ENCODE data around the gene COL8A2. TPM values are rescaled to one million over a fixed set of nuclear protein-coding genes. Genes with fewer than 3 reads are reported as not detected.
A peak's percentile ranks its signal among the peaks of the same experiment; 100 is the strongest.

COL8A2 gene
- total RNA-seq, 1 donor from 2014 or later = 10.1 TPM

DNA sequence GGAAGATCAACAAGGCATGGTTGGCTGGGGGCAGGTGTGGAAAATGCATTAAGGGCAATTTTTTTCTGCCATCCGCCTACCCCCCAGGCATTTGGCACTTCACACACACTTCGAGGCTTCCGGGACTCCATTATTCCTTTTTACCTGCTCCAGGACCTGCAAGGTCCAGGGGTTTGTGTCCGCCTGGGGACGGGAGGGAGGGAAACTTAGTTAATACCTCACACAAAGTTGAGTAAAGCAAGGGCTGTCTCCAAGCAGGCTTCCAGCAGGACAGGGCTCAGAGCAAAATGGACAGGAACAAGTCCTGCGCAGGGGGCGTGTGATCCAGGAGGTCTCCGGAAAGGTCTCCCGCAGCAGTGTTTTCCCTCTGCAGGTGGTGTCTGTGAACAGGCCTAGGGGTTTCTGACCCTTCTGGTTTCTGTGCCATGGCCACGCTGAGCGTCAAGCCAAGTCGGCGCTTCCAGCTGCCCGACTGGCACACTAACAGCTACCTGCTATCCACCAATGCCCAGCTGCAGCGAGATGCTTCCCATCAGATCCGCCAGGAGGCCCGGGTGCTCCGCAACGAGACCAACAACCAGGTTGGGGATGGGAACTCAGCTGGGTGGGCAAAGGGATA is 40.4 kb downstream of the COL8A2 start:
- Mint-ChIP-seq H3K9me3 (ENCODE audit: unreplicated experiment) (no peaks in the 10 kb centered on the region), H3K27ac (ENCODE audit: unreplicated experiment) (peak overlapping the region; percentile 38), H3K27me3 (ENCODE audit: unreplicated experiment) (peaks cover 3% of the 10 kb centered on the region), H3K4me3 (ENCODE audit: unreplicated experiment) (peak overlapping the region; percentile 73), H3K36me3 (ENCODE audit: unreplicated experiment) (no peaks in the 10 kb centered on the region), H3K4me1 (ENCODE audit: unreplicated experiment) (peaks cover 12% of the 10 kb centered on the region)
- DNase-seq (ENCODE audit: extremely low spot score, unreplicated experiment) = peak; percentile 72
- TF ChIP-seq, protein P1, sequence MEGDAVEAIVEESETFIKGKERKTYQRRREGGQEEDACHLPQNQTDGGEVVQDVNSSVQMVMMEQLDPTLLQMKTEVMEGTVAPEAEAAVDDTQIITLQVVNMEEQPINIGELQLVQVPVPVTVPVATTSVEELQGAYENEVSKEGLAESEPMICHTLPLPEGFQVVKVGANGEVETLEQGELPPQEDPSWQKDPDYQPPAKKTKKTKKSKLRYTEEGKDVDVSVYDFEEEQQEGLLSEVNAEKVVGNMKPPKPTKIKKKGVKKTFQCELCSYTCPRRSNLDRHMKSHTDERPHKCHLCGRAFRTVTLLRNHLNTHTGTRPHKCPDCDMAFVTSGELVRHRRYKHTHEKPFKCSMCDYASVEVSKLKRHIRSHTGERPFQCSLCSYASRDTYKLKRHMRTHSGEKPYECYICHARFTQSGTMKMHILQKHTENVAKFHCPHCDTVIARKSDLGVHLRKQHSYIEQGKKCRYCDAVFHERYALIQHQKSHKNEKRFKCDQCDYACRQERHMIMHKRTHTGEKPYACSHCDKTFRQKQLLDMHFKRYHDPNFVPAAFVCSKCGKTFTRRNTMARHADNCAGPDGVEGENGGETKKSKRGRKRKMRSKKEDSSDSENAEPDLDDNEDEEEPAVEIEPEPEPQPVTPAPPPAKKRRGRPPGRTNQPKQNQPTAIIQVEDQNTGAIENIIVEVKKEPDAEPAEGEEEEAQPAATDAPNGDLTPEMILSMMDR (IDR thresholded peaks at IDR 0.05) = no peak

DNA sequence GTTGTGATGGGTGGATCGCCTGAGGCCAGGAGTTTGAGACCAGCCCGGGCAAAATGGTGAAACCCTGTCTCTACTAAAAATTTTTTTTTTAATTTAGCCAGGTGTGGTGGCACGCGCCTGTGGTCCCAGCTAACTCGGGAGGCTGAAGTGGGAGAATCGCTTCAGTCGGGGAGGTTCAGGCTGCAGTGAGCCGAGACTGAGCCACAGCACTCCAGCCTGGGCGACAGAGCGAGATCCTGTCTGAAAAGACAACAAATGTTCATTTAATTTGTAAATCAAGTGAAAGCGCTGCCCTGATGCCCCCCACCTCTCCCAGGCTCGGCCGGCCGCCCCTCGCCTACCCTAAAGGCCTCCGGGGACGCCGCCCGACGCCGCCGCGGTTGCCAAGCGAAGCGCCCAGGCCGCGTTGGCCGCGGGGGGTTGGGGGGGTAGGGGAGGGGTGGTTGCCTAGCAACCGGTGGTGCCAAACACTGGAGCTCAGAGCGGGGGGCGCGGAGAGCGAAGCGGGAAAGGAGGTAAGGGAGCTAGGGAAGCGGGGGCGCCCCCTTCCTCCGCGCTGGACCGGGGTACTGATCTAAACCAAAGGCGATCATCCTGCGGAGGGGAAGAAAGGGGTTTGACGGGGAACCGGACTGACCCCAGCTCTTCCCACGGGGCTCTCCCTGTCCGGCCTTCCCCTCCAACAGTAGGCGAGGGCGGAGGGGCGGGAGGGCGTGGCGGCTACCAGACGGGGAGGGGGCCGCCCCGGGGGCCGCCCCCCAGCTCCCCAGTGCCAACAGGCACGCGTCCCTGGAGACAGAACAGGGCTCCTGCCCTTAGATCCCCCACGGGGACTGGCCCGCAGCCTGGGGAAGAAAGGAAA is 41.2 kb downstream of the COL8A2 start, which contains the start of gene TEKT2:
TSS of gene TEKT2 (plus strand) at position 460 of the 862 bp plus-strand sequence. CDS start 828 bp downstream, outside the sequence.
- peak; percentile 92 for DNase-seq (ENCODE audit: extremely low spot score, unreplicated experiment)
- no peaks in the 10 kb centered on the region for H3K36me3 Mint-ChIP-seq (ENCODE audit: unreplicated experiment)
- H3K4me3 Mint-ChIP-seq (ENCODE audit: unreplicated experiment) = peak within 1 kb of the TSS; percentile 73
- no peaks in the 10 kb centered on the region for H3K9me3 Mint-ChIP-seq (ENCODE audit: unreplicated experiment)
- H3K4me1 Mint-ChIP-seq (ENCODE audit: unreplicated experiment) = peaks cover 7% of the 10 kb centered on the region
- peaks cover 3% of the 10 kb centered on the region for H3K27me3 Mint-ChIP-seq (ENCODE audit: unreplicated experiment)
- peak within 1 kb of the TSS; percentile 66 for H3K27ac Mint-ChIP-seq (ENCODE audit: unreplicated experiment)
- TF ChIP-seq, protein P1 (IDR thresholded peaks at IDR 0.05) = no peak

DNA sequence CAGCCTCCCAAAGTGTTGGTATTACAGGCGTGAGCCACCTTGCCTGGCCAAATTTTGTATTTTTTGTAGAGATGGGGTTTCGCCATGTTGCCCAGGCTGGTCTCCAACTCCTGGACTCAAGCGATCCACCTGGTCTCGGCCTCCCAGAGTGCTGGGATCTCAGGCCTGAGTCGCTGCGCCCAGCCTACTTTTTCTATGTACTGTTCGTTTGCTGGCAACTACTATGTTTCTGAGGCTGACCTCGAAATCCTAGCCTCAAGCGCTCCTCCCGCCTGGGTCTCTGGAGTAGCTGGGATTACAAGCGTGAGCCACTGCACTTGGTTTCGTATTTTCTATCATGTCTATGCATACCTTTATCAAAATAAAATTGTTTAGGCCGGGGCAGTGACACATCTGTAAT is 41.8 kb downstream of the COL8A2 start:
- Mint-ChIP-seq H3K4me3 (ENCODE audit: unreplicated experiment) (peak overlapping the region; percentile 73), H3K27ac (ENCODE audit: unreplicated experiment) (no peak overlapping the region), H3K4me1 (ENCODE audit: unreplicated experiment) (peaks cover 5% of the 10 kb centered on the region), H3K27me3 (ENCODE audit: unreplicated experiment) (peaks cover 3% of the 10 kb centered on the region), H3K36me3 (ENCODE audit: unreplicated experiment) (no peaks in the 10 kb centered on the region), H3K9me3 (ENCODE audit: unreplicated experiment) (no peaks in the 10 kb centered on the region)
- TF ChIP-seq, protein P1 (IDR thresholded peaks at IDR 0.05) = no peak
- DNase-seq (ENCODE audit: extremely low spot score, unreplicated experiment) = peak; percentile 64

DNA sequence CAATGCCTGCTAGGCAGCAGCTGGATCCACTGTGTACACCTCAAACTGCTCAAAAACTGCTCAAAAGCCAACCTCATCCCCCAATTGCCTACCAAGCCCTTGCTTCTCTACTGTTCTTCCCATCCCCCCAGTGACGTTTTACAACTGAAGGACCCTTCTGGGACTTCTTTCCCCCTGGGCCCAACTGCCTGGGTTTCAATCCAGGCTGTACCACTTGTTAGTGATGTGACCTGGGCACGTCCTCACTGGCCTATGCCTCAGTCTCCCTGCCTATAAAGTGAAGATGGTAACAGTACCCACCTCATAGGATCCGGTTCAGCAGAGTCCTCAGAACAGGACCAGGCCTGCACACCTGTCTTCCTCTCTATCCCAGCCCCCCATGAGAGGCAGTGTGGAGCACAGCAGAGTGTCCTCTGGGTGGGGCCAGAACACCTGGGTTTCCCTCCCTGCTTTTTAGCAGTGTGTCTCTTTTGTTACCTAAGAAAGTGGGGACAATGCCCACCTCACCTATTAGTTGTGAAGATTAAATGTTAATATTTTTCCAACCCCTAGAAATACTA is 43.0 kb downstream of the COL8A2 start:
- Mint-ChIP-seq H3K27ac (ENCODE audit: unreplicated experiment) (no peak overlapping the region), H3K4me3 (ENCODE audit: unreplicated experiment) (no peak overlapping the region), H3K27me3 (ENCODE audit: unreplicated experiment) (peaks cover 3% of the 10 kb centered on the region), H3K36me3 (ENCODE audit: unreplicated experiment) (no peaks in the 10 kb centered on the region), H3K4me1 (ENCODE audit: unreplicated experiment) (peaks cover 4% of the 10 kb centered on the region), H3K9me3 (ENCODE audit: unreplicated experiment) (no peaks in the 10 kb centered on the region)
- TF ChIP-seq, protein P1 (IDR thresholded peaks at IDR 0.05) = no peak
- peak; percentile 40 for DNase-seq (ENCODE audit: extremely low spot score, unreplicated experiment)

DNA sequence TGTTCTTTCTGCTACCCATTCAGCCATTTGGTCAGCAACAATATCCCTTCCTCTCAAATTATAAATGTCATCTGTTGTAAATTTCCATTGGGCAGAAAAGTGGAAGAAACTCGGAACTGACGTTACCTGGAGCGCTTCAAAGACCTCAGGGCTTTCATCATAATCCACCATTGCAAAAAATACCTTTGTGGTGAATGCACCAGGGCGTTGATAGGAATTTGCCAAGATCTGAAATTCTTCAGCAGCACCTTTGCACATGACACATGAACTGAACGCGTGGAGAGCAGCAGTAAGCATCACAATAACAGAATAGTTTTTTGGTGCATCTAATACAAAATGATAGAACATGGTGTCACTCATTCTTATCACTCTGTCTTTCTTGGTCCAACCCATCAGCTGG is 44.2 kb downstream of the COL8A2 start:
- no peak for DNase-seq (ENCODE audit: extremely low spot score, unreplicated experiment)
- no peak overlapping the region for H3K27ac Mint-ChIP-seq (ENCODE audit: unreplicated experiment)
- H3K4me1 Mint-ChIP-seq (ENCODE audit: unreplicated experiment) = peaks cover 4% of the 10 kb centered on the region
- no peaks in the 10 kb centered on the region for H3K9me3 Mint-ChIP-seq (ENCODE audit: unreplicated experiment)
- H3K27me3 Mint-ChIP-seq (ENCODE audit: unreplicated experiment) = peaks cover 3% of the 10 kb centered on the region
- H3K4me3 Mint-ChIP-seq (ENCODE audit: unreplicated experiment) = no peak overlapping the region
- H3K36me3 Mint-ChIP-seq (ENCODE audit: unreplicated experiment) = no peaks in the 10 kb centered on the region
- TF ChIP-seq, protein P1 (IDR thresholded peaks at IDR 0.05) = no peak
